IMR-90 (cell line): ENCODE measurements around the gene PRCD. TPM values are rescaled to one million over a fixed set of nuclear protein-coding genes. Genes with fewer than 3 reads are reported as not detected.
A peak's percentile ranks its signal among the peaks of the same experiment; 100 is the strongest.

Experiments used
- ATAC-seq: fragments of 200-7000 bp; cut with Tn5 transposase; 2 replicates; pipeline ENCODE4 v1.9.1; 2020; ENCODE audit warnings: low read depth, mild to moderate bottlenecking, moderate library complexity
- BruUV-seq: library from RNA; stranded (reverse); fragments of 400-500 nt; replicated peaks from 2 replicates; lab custom pipeline; 2021; lab: Mats Ljungman, UMichigan
- CTCF ChIA-PET: fragments of 300-600 bp; formaldehyde crosslinking; extraction: SDS; loops from one replicate; lab custom pipeline; 2021; ENCODE audit warnings: antibody characterized with exemption; lab: Yijun Ruan, JAX
- POLR2A ChIA-PET: fragments of 300-600 bp; sonication (Branson Sonifier 250); formaldehyde crosslinking; loops from one replicate; lab custom pipeline; 2022; ENCODE audit warnings: antibody characterized with exemption; ENCODE audit not compliant: unreplicated experiment; lab: Charles Lee
- DNase-seq: peaks from one replicate; pipeline ENCODE4 v3.0.0; 2013
- H2AFZ ChIP-seq: replicated peaks from 2 replicates; pipeline ENCODE3; 2013; ENCODE audit warnings: low read length, mild to moderate bottlenecking; ENCODE audit not compliant: poor library complexity
- H2AK5ac ChIP-seq: 2 replicates; pipeline ENCODE4 v1.6.1; 2013; ENCODE audit warnings: low read depth, low read length, inconsistent platforms
- H2AK9ac ChIP-seq: replicated peaks from 2 replicates; pipeline ENCODE3; 2013; ENCODE audit warnings: mild to moderate bottlenecking, low read depth, low read length, moderate library complexity; ENCODE audit not compliant: poor library complexity
- H2BK120ac ChIP-seq: 2 replicates; pipeline ENCODE4 v1.6.1; 2013; ENCODE audit warnings: low read depth, low read length, inconsistent platforms
- H2BK15ac ChIP-seq: 3 replicates; pipeline ENCODE4 v1.6.1; 2013; ENCODE audit warnings: low read depth, low read length, inconsistent platforms
- H2BK20ac ChIP-seq: 2 replicates; pipeline ENCODE4 v1.6.1; 2013; ENCODE audit warnings: low read depth, mild to moderate bottlenecking, inconsistent platforms, low read length, moderate library complexity
- H2BK5ac ChIP-seq: 2 replicates; pipeline ENCODE4 v1.6.1; 2013; ENCODE audit warnings: mild to moderate bottlenecking, low read depth, low read length, inconsistent platforms; ENCODE audit not compliant: poor library complexity, severe bottlenecking
- H3K14ac ChIP-seq: replicated peaks from 2 replicates; pipeline ENCODE4 v1.6.1; 2013; ENCODE audit warnings: low read depth, low read length, inconsistent platforms
- H3K18ac ChIP-seq: 2 replicates; pipeline ENCODE4 v1.6.1; 2013; ENCODE audit warnings: low read depth, low read length, control low read depth
- H3K23ac ChIP-seq: 2 replicates; pipeline ENCODE4 v1.6.1; 2013; ENCODE audit warnings: low read depth, low read length, inconsistent platforms
- H3K27ac ChIP-seq: 2 replicates; pipeline ENCODE4 v1.5.1; 2013; ENCODE audit warnings: mild to moderate bottlenecking, control low read depth, low read length; ENCODE audit not compliant: insufficient read depth
- H3K27me3 ChIP-seq: 2 replicates; pipeline ENCODE4 v1.6.1; 2013; ENCODE audit warnings: low read length; ENCODE audit not compliant: control insufficient read depth, insufficient read depth
- H3K36me3 ChIP-seq: 2 replicates; pipeline ENCODE4 v1.6.1; 2013; ENCODE audit warnings: low read length, mixed read lengths; ENCODE audit not compliant: control insufficient read depth, insufficient read depth
- H3K4ac ChIP-seq: 2 replicates; pipeline ENCODE4 v1.6.1; 2013; ENCODE audit warnings: low read depth, low read length, inconsistent platforms
- H3K4me1 ChIP-seq: 2 replicates; pipeline ENCODE4 v1.6.1; 2013; ENCODE audit warnings: low read length, mixed read lengths; ENCODE audit not compliant: control insufficient read depth, insufficient read depth
- H3K4me2 ChIP-seq: 2 replicates; pipeline ENCODE4 v1.6.1; 2013; ENCODE audit warnings: low read depth, mild to moderate bottlenecking, control low read depth, low read length, moderate library complexity
- H3K4me3 ChIP-seq: 2 replicates; pipeline ENCODE4 v1.5.1; 2013; ENCODE audit warnings: low read depth, mild to moderate bottlenecking, control low read depth, low read length, moderate library complexity; ENCODE audit not compliant: insufficient read depth
- H3K56ac ChIP-seq: 2 replicates; pipeline ENCODE4 v1.6.1; 2013; ENCODE audit warnings: low read length, inconsistent platforms; ENCODE audit not compliant: insufficient read depth; ENCODE audit errors: extremely low read depth
- H3K79me1 ChIP-seq, 2 experiments: 2 replicates each; pipeline ENCODE4 v1.6.1; 2013; ENCODE audit warnings: low read length in 2 of 2, inconsistent platforms in 1 of 2, low read depth in 1 of 2
- H3K9ac ChIP-seq: 2 replicates; pipeline ENCODE4 v1.6.1; 2013; ENCODE audit warnings: low read depth, low read length, control low read depth
- H3K9me1 ChIP-seq: 2 replicates; pipeline ENCODE4 v1.6.1; 2013; ENCODE audit warnings: low read length, inconsistent platforms; ENCODE audit not compliant: insufficient read depth
- H3K9me3 ChIP-seq: 2 replicates; pipeline ENCODE4 v1.6.1; 2013; ENCODE audit warnings: low read length; ENCODE audit not compliant: control insufficient read depth, insufficient read depth
- H4K20me1 ChIP-seq: 2 replicates; pipeline ENCODE4 v1.6.1; 2013; ENCODE audit warnings: low read length, inconsistent platforms; ENCODE audit not compliant: insufficient read depth
- H4K5ac ChIP-seq: 2 replicates; pipeline ENCODE4 v1.6.1; 2013; ENCODE audit warnings: mild to moderate bottlenecking, low read depth, low read length, control low read depth
- H4K8ac ChIP-seq, 2 experiments: 2 replicates each; pipeline ENCODE4 v1.6.1; 2013; ENCODE audit warnings: low read depth in 2 of 2, low read length in 2 of 2, control low read depth in 1 of 2, inconsistent platforms in 1 of 2
- H4K91ac ChIP-seq: 2 replicates; pipeline ENCODE4 v1.6.1; 2013; ENCODE audit warnings: low read depth, low read length, inconsistent platforms; ENCODE audit not compliant: insufficient read depth
- BHLHE40 ChIP-seq: fragments of 150-350 bp; IDR thresholded peaks from 2 replicates; pipeline ENCODE4 v1.6.1; 2016; ENCODE audit warnings: mild to moderate bottlenecking, low read depth, low read length
- MXI1 ChIP-seq: IDR thresholded peaks from 2 replicates; pipeline ENCODE4 v1.6.1; 2012; ENCODE audit warnings: low read depth, mild to moderate bottlenecking, low read length, moderate library complexity, borderline replicate concordance
- POLR2A ChIP-seq: IDR thresholded peaks from 2 replicates; pipeline ENCODE4 v1.6.1; 2012; ENCODE audit warnings: mild to moderate bottlenecking, low read depth, low read length
- RFX5 ChIP-seq: IDR thresholded peaks from 2 replicates; pipeline ENCODE4 v1.8.0; 2012; ENCODE audit warnings: low read depth, mild to moderate bottlenecking, low read length, moderate library complexity
- USF2 ChIP-seq: fragments of 150-350 bp; IDR thresholded peaks from 2 replicates; pipeline ENCODE4 v1.6.1; 2017; ENCODE audit warnings: mild to moderate bottlenecking, antibody characterized with exemption, low read length, low read depth
- WGBS, 2 experiments: methylation state at CpG; one replicate each; pipeline versions ENCODE4 v1.1.5 to v1.1.7; 2013; ENCODE audit warnings: missing lambda C conversion rate in 2 of 2; ENCODE audit not compliant: insufficient read length in 1 of 2; ENCODE audit errors: extremely low coverage in 2 of 2; 5-methylcytosine and 5-hydroxymethylcytosine counted together
- dilution Hi-C: fragments of 300-500 bp; cut with HindIII; formaldehyde crosslinking; loops from one replicate; pipeline ENCODE4 v1.14.3; 2018; ENCODE audit warnings: low sequenced_read_pairs; ENCODE audit not compliant: unreplicated experiment
- in situ Hi-C: fragments of 300-500 bp; cut with MboI; formaldehyde crosslinking; loops from 3 replicates; pipeline ENCODE4 v1.14.3; 2019; ENCODE audit warnings: low sequenced_read_pairs, inconsistent platforms, mixed read lengths
- intact Hi-C: fragments of 100-400 bp; cut with micrococcal nuclease; formaldehyde crosslinking; loops from 2 replicates; pipeline ENCODE4 v1.10.0; 2022
- polyA plus RNA-seq, 3 experiments: library from polyadenylated mRNA; depleted of rRNA; stranded (reverse); fragments of >200 nt; gene quantifications; 2 replicates each; pipeline ENCODE4 v1.2.3, GENCODE V29; 2012; ENCODE audit warnings: low replicate concordance in 1 of 3
- total RNA-seq: library from RNA; depleted of rRNA; stranded (reverse); fragments of >200 nt; gene quantifications from 2 replicates; pipeline ENCODE4 v1.2.3, GENCODE V29; 2012
- TF ChIP-seq, protein P1 (sequence below): conservative IDR thresholded peaks from 2 replicates; pipeline ENCODE4 v1.5.1; 2012; ENCODE audit warnings: mild to moderate bottlenecking, low read depth, low read length, improper control_type of control experiment

PRCD gene
- total and polyA plus RNA-seq, 2 of the 4 experiments (the other 2 are of a cell fraction): 0.32 TPM; not detected in 1

- peaks cover 7% of the 10 kb centered on the region; the same call in 1 of the 2 replicates for H3K36me3 ChIP-seq
- H4K20me1 ChIP-seq: 0 out of 2 replicates have a peak, but pooled peaks cover 2% of the 10 kb centered on the region
- ChIA-PET POLR2A (interaction anchor here (0.7 to 1.1 kb wide), 2 partner anchors 12 to 14 kb away, joined by 3 to 4 read pairs; no protein-coding TSS in a partner anchor), CTCF (interaction anchor here (1.0 to 2.0 kb wide), 4 partner anchors 11 to 95 kb away, joined by 3 to 6 read pairs (median 4); no protein-coding TSS in a partner anchor)
- intact Hi-C loops (loop anchor here (10.0 kb wide), 1 partner anchor 535 kb away; no protein-coding TSS in a partner anchor), in situ Hi-C loops (no loop called here), dilution Hi-C loops (no loop called here)
- no TSS peak for BruUV-seq
- H3K56ac ChIP-seq: peak overlapping the region; percentile 91
- H3K4me3 ChIP-seq: no peak overlapping the region
- peak overlapping the region; percentile 91 for H3K18ac ChIP-seq
- H3K4me1 ChIP-seq: peaks cover 47% of the 10 kb centered on the region
- peak overlapping the region; percentile 97 for H2BK120ac ChIP-seq
- no peaks in the 10 kb centered on the region for H3K9me3 ChIP-seq
- peak overlapping the region; percentile 52 for H3K9ac ChIP-seq
- H2AK5ac ChIP-seq: peak overlapping the region; percentile 99
- H2AFZ ChIP-seq: peak overlapping the region; percentile 97
- peak overlapping the region; percentile 99 for H3K4ac ChIP-seq
- 6% methylated on average over 11 of the region's 20 CpGs; no CpG with 5 or more reads in 1 of the 2 experiments for WGBS, 2 experiments
- peak; percentile 88 for DNase-seq
- H3K4me2 ChIP-seq: peak overlapping the region; percentile 18
- peak; percentile 6; the same call in 1 of the 2 replicates for TF ChIP-seq POLR2A
- peak; percentile 91; the same call in 1 of the 2 replicates for TF ChIP-seq MXI1
- no peak for TF ChIP-seq RFX5
- TF ChIP-seq BHLHE40: 0 out of 2 replicates have a peak, but pooled peaks have one; percentile 38
- 0 out of 2 replicates have a peak, but pooled peaks have one; percentile 2 for TF ChIP-seq USF2
- TF ChIP-seq, protein P1, sequence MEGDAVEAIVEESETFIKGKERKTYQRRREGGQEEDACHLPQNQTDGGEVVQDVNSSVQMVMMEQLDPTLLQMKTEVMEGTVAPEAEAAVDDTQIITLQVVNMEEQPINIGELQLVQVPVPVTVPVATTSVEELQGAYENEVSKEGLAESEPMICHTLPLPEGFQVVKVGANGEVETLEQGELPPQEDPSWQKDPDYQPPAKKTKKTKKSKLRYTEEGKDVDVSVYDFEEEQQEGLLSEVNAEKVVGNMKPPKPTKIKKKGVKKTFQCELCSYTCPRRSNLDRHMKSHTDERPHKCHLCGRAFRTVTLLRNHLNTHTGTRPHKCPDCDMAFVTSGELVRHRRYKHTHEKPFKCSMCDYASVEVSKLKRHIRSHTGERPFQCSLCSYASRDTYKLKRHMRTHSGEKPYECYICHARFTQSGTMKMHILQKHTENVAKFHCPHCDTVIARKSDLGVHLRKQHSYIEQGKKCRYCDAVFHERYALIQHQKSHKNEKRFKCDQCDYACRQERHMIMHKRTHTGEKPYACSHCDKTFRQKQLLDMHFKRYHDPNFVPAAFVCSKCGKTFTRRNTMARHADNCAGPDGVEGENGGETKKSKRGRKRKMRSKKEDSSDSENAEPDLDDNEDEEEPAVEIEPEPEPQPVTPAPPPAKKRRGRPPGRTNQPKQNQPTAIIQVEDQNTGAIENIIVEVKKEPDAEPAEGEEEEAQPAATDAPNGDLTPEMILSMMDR: no peak
- peak overlapping the region; percentile 99 for H4K91ac ChIP-seq
- peak overlapping the region; percentile 97 for H2AK9ac ChIP-seq
- peak overlapping the region; percentile 91 for H2BK5ac ChIP-seq
- peak overlapping the region; percentile 89 for H3K27ac ChIP-seq
- H2BK20ac ChIP-seq: peak overlapping the region; percentile 95
- peak overlapping the region; percentile 88 to 100 for H4K8ac ChIP-seq
- H3K14ac ChIP-seq: peak overlapping the region; percentile 94
- H3K27me3 ChIP-seq: no peaks in the 10 kb centered on the region
- peak; percentile 70 for ATAC-seq
- peaks cover 24% of the 10 kb centered on the region for H3K9me1 ChIP-seq
- peak overlapping the region; percentile 99; the same call in 2 of the 3 replicates for H2BK15ac ChIP-seq
- peak overlapping the region; percentile 99 for H3K23ac ChIP-seq
- peaks cover 0 to 23% of the 10 kb centered on the region in 2 experiments; a peak in 1 of 4 replicates for H3K79me1 ChIP-seq
- H4K5ac ChIP-seq: peak overlapping the region; percentile 98
Observed at GRCh38 chr17:76529224-76530094, 10.4 kb upstream of the PRCD start.
